GM21619 (cell line): ENCODE data around the gene GTF3C5.
"Not testable (repeated sequence)": the region's sequence is repeated elsewhere in the genome, so short reads cannot be mapped to it uniquely, and the experiment has no call there.

Experiments used
- ATAC-seq: cut with Tn5 transposase; IDR thresholded peaks from one replicate; pipeline ENCODE4 v1.9.1; 2021; ENCODE audit not compliant: unreplicated experiment

The GTF3C5 gene

GRCh38 chr9:133054194-133054890 lies 23.5 kb downstream of the GTF3C5 start:
- no peak for ATAC-seq

- no peak for ATAC-seq
Measured at GRCh38 chr9:133054966-133055365, 24.2 kb downstream of the GTF3C5 start.

GRCh38 chr9:133055788-133056420 lies 25.1 kb downstream of the GTF3C5 start:
- no peak for ATAC-seq

- no peak for ATAC-seq
Measured at GRCh38 chr9:133056533-133056932, 25.7 kb downstream of the GTF3C5 start.

- ATAC-seq: no peak
Measured at GRCh38 chr9:133057006-133057405, 26.2 kb downstream of the GTF3C5 start.

- no peak for ATAC-seq
Measured at GRCh38 chr9:133057553-133057952, 26.8 kb downstream of the GTF3C5 start.

- no peak for ATAC-seq
Measured at GRCh38 chr9:133058071-133058470, 27.3 kb downstream of the GTF3C5 start.

GRCh38 chr9:133058550-133059320 lies 27.9 kb downstream of the GTF3C5 start:
- no peak for ATAC-seq

GRCh38 chr9:133059623-133060022 lies 28.8 kb downstream of the GTF3C5 start:
- ATAC-seq: no peak

- ATAC-seq: no peak
Measured at GRCh38 chr9:133060417-133060841, 29.6 kb downstream of the GTF3C5 start.

- ATAC-seq: not testable (repeated sequence)
Measured at GRCh38 chr9:133061019-133061763, 30.4 kb downstream of the GTF3C5 start.

- ATAC-seq: not testable (repeated sequence)
Measured at GRCh38 chr9:133061764-133062145, 31.0 kb downstream of the GTF3C5 start, which contains the start of gene CEL. Gene CEL, plus strand, starts transcription at chr9:133061981. Its CDS starts 22 bp downstream, at chr9:133062003.

- not testable (repeated sequence) for ATAC-seq
Measured at GRCh38 chr9:133062569-133062968, 31.8 kb downstream of the GTF3C5 start.

- ATAC-seq: no peak
Measured at GRCh38 chr9:133063159-133063499, 32.3 kb downstream of the GTF3C5 start.

- ATAC-seq: no peak
Measured at GRCh38 chr9:133063500-133064231, 32.9 kb downstream of the GTF3C5 start.

GRCh38 chr9:133064241-133065069 lies 33.7 kb downstream of the GTF3C5 start:
- ATAC-seq: no peak

GRCh38 chr9:133065070-133065388 lies 34.2 kb downstream of the GTF3C5 start:
- ATAC-seq: no peak

GRCh38 chr9:133066181-133066983 lies 35.6 kb downstream of the GTF3C5 start:
- ATAC-seq: no peak

- ATAC-seq: no peak
Measured at GRCh38 chr9:133067006-133067405, 36.2 kb downstream of the GTF3C5 start.
